ENCODE data around the gene BARHL1.
"Not testable (repeated sequence)": the region's sequence is repeated elsewhere in the genome, so short reads cannot be mapped to it uniquely, and the experiment has no call there.

BARHL1 gene

DNA sequence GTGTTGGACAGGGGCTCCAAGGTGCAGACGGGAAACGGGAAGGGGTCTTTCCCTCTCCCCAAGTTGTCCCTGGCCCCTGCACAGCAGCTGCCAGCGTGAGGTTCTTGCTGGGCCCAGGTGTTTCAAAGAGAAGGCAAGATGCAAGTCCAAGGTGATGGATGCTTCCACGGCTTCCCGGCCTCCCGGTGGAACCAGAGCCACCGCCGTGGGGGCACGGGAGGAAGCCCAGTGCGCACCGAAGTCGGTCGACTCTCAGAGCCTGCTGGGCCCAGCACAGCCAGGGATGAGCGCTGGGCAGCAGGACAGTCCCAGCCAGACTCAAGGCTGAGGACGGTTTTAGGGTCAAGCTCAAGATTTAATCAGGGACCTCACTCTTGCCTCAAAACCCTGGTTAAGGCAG lies 25.2 kb upstream of the BARHL1 start:
- no peak for DNase-seq

DNA sequence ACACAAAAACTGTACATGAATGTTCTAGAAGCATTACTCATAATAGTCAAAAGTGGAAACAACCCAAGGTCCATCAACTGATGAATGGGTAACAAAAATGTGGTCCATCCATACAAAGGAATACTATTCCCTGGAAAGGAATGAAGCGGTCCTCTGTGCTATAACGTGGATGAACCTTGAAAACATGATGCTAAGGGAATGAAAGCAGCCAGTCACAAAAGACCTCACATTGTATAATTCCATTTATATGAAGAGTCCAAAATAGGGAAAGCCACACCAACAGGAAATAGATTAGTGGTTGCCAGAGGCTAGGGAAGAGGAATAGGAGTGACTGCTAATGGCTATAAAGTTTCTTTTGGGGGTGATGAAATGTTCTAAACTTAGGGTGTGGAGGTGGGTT lies 22.7 kb upstream of the BARHL1 start:
- no peak for DNase-seq

DNA sequence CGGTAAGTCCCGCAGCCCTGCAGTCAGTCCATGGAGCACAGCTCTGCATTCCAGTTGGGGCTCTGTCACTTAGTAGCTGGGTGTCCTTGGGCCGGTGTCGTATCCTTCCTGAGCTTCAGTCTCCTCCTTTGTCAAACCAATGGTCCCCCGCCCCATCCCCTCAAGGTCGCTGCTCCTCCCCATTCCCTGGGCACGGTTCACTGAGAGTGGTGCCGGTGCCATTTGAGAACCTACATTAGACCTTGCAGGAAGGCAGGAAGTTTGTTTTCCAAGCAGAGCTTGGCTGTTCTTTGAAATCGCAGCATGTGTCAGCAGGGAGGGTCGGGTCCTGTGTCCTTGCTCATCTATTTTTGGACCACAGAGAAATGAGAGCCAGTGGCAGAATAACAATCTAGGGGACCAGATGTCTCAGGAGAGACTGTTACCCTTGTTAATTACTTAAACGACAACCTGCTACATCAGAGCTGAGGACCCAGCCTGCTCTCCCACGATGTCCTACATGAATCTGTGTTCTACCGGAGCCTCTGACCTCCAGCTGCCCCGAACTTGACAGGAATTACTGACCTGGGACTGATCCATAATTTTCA lies 21.7 kb upstream of the BARHL1 start:
- DNase-seq: no peak

GRCh38 chr9:132562306-132562573 lies 20.2 kb upstream of the BARHL1 start:
- no peak for DNase-seq

GRCh38 chr9:132564526-132564925 lies 17.9 kb upstream of the BARHL1 start:
- no peak for DNase-seq

DNA sequence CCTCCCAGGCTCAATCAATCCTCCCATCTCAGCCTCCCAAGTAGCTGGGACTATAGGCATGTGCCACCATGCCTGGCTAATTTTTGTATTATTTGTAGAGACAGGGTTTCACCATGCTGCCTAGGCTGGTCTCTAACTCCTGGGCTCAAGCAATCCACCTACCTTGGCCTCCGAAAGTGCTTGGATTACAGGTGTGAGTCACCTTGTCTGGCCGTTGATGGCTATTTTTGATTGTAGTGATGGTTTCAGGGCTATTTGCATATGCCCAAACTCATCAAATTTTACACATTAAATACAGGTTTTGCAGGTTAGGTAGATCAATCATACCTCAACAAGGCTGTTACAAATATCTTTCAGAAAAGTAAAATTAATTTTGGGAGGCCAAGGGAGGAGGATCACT lies 13.6 kb upstream of the BARHL1 start:
- not testable (repeated sequence) for DNase-seq

DNA sequence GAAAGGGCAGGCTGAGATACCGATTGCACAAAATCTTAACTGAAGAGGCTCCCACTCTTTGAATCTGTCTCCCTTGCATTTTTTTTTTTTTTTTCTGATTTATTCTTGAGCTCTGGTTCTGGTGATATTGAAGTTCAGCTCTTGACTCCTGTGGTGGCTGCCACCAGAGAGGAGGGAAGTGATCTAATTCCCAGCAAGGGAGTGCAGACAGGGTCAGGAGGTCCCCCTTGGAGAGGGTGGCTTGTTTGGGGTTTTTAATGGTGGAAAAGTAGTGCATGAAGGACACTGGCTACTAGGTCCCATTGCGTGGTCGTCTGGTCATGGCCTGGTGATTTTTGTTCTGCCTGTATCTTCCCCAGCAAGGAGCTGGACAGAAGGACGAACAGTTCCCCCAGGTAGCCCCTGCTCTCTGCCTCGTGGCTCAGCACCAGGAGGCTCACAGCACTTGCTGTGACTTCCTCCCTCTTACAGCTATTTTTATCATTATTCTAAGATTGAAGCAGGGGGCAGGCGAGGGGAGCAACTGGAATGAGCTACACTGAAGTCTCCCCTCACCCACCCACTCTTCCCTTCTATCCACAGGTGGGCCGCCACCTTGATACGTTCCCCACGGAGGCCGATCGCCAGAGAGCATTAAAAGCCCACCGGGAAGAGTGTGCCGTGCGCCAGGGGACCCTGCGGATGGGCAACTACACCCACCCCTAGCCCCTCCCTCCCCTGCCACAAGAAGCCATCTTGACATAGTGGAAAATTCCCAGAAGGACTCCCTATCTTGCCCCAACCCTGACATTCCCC lies 10.4 kb upstream of the BARHL1 start:
- no peak for DNase-seq

DNA sequence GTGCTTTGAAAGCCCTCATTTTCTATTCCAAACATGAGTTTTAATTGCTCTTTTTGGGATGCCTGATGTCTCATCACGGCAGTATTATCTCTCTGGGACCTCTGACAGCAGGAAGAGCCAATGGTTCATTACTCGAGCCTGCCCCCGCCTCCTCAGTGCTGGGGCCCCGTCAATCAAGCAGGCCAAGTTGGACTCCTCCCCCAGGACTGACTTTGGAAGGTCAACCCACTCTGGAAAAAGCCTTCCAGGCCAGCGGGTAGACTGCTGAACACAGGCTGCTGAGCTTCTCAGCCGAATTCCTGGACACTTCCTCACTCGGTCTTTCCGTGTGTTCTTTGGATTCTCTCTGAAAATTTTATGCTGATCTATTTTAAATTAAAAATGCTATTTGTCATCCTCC lies 9.5 kb upstream of the BARHL1 start:
- no peak for DNase-seq

- DNase-seq: peak; percentile 78
These were observed 7.3 kb upstream of the BARHL1 start for GRCh38 chr9:132575005-132575609.

- no peak for DNase-seq
These were observed 6.6 kb upstream of the BARHL1 start for GRCh38 chr9:132575811-132576210.

- no peak for DNase-seq
These were observed 5.3 kb upstream of the BARHL1 start for GRCh38 chr9:132577119-132577518.

- no peak for DNase-seq
These were observed 4.0 kb upstream of the BARHL1 start for GRCh38 chr9:132578367-132578932.

DNA sequence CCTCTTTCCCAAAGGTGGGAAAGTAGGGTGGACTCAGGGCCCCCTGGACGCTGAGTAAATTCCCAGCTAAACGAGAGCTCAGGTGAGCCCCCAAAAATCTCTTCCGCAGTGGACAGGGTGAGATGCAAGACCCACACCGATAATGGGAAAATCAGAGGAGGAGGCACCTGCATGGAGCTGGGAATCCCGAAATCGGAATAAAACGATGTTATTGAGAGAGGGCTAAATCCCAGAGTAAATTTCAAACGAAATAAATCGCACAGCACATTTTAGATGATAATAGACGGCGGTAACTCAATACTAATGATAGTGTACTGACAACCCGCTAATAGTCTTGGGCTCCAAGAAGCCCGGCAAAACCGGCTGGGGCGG lies 3.0 kb upstream of the BARHL1 start:
- DNase-seq: no peak

DNA sequence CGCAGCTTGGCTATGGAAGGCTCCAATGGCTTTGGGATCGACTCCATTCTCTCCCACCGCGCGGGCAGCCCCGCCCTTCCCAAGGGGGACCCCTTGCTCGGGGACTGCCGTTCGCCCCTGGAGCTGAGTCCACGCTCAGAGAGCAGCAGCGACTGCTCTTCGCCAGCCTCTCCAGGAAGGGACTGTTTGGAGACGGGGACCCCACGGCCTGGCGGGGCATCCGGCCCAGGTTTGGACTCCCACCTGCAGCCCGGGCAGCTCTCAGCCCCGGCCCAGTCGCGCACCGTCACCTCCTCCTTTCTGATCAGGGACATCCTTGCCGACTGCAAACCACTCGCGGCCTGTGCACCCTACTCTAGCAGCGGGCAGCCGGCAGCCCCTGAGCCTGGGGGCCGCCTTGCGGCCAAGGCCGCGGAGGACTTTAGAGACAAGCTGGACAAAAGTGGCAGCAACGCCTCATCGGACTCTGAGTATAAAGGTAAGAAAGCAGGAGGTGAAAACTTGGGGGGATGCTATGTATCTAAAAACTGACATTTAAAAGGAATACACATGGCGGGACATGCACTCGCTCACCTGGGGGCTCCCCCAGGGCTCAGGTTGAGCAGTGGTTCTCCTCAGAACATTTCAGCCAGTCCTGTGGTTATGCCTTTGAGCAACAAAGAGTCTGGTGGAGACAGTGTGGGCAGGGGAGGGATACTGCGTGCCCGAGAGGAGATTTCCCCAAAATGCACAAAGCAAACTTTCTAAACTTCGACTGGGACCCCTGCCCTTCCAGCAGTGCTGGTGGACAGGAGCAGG lies 579 bp downstream of the BARHL1 start:
- DNase-seq: no peak

DNA sequence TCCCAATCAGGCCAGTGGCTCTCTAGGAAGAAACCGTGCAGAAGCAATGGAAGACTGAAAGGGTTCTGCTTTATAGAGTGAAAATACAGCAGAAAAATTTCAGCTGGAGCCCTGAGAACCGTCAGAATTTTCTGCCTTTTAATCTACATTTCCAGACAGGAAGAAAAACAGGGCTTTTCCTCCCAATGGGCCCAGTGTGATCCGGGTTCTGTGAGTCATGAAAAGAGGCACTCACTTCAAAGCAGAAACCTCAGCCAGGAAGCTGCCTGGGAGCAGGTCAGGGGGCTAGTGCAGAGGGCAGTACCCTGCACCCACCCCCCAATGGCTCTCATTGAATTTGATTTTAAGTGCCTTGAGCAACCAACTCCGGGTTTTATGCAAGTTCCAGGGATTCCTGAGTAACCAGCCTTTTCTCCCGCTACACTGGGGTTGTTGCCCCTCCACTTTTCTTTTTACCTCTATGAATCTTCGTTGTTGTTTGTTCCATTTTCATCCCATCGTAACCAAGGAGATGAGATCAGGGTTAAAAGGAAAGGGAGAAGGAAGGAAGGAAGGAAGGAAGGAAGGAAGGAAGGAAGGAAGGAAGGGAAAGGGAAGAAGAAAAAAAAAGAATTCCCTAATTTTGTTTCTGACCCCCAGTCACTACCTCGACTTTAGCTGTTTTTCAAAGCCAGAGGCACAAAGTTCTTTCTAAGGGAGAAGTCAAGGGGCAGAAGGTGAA lies 1.3 kb downstream of the BARHL1 start:
- DNase-seq: no peak

DNA sequence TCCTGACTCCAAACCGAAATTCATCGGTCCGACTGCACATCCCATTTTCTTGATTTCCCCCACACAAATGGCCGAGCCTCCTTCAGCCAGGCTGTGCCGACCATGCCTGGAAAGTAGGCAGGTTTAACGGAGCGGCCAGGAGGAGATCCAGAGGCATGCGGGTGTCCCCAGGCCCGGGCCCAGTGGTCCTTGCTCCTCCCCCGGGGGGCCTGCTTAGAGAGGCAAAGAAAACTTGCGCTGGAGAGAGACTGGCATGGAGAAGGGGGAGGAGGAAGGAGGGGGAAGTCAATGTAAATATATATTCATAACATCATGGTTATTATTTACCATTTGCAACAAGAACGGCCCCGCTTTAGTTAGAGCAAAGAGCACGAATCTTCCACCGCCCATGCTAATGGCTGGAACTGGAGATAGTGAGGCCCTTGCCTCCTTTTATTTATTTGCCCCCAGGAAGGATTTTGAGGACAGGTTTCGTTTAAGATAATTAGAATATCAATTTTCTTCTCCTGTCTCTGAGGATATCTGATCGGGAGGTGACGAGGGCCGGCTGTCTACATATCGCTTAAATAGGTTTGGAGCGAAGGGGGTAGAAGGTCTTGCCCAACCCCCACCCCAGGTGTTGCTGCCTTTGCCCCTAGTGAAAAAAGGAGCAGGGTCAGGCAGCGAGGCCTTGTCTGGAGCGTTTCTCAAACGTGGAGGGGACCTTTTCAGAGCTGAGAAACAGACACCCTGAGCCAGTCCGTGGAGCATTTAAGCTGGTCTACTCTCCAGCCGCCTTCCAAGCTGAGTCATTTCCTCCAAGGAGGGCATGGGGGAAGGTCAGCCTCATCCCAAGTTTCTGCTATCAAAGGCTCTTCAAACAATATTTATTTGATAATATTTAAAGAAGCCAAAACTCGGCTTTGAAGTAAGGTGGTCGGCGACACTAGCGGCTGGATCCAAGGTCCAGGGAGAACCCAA lies 2.5 kb downstream of the BARHL1 start:
- DNase-seq: no peak

DNA sequence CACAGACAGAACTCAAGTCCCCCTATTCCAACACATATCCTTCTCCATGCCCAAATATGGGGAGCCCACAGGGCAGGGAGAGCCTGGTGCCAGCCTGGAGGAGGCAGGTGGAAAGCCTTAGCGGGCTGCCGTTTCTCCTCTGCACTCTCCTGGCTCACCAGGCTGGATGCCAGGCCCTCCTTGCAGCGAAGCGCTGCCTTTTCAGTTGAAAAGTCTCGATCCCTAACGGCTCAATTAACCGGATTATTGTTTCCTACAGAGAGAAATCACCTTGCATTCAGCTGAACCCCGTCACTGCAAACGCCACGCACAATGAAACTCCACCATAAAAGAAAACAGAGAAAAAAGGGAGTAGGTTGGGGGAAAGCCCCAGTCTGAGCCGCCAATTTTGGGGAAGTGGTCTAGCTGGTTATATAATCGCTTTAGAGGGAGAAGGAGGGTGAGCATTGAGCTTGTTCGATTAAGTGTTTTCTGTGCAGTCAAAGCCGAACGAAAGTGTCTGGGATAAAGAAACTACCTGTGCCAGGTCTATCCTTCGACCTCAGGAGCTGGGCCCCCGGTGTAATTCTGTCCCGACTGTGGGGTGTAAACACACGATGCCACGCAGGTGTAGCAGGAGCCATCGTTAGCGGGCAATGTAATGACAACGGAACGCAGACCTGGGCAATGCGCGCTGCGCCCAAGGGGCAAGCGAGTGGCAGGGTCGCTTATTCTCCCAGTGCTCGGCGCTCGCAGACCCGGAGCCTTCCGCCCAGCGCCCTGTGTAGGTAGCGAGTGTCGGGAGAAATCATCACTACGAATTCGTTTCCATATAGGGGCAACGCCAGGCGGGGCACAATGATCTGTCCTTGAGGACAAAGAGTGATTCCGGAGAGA lies 3.8 kb downstream of the BARHL1 start:
- no peak for DNase-seq

DNA sequence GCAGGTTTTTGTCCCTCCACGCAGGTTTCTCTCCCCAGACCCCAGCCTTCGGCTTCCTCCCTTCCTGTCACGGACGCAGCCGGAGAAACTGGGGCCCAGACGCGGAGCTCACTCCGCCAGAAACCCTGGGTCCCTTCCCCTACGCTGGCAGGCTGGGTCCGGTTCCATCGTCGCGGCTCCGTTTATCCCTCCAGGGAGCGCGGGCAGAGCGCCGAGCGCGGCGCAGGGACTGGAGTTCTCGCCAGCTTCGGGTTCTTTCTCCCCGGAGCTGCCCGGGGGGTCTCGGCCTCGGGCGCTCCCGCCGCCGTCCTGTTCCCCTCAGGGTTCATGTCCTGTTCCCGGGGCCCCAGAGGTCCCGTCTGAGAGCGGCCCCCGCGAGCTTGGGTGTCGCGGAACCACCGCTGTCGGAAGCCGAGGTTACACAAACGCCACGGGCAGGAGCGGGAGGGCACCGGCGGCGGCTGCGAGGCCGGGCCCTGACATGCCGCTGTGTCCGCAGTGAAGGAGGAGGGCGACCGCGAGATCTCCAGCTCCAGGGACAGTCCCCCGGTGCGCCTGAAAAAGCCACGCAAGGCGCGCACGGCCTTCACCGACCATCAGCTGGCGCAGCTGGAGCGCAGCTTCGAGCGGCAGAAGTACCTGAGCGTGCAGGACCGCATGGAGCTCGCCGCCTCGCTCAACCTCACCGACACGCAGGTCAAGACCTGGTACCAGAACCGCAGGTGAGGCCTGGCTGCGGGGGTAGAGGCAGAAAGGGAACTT lies 4.6 kb downstream of the BARHL1 start:
- DNase-seq: no peak

DNA sequence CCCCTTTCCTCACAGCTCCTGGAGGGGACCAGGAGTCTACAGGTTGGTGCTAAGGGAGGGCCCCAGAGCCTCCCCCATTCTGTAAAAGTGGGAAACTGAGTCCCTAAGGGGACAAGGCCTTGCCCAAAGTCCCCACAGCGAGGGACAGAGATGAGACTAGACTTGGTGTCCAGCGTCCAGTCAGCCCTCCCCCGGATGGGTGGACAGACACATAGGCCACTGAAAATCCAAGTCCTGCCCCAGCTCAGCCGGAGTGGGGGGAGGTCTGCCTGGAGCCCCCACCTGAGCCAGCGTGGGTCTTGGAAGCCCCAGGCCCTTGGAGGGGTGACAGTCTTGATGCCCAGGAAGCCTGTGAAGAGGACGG lies 5.2 kb downstream of the BARHL1 start:
- DNase-seq: no peak

GRCh38 chr9:132588098-132588497 lies 5.7 kb downstream of the BARHL1 start:
- DNase-seq: no peak

Measured in right hindlimb (tissue), 1 donor.